Keratinocyte (primary cell): ENCODE results near the gene CIDEA. TPM values are rescaled to one million over a fixed set of nuclear protein-coding genes. Genes with fewer than 3 reads are reported as not detected.
"Not testable (repeated sequence)": the region's sequence is repeated elsewhere in the genome, so short reads cannot be mapped to it uniquely, and the experiment has no call there.

Experiments used
- DNase-seq: peaks from one replicate; pipeline ENCODE4 v3.0.0-alpha.2; 2011; ENCODE audit warnings: low read depth, missing footprints, low spot score
- FAIRE-seq: peaks from 2 replicates; lab custom pipeline; 2011; peaks lifted over from hg19 to GRCh38; lab: Jason Lieb, UNC
- H2AFZ ChIP-seq: 2 replicates; pipeline ENCODE4 v1.6.0; 2012; ENCODE audit warnings: low read length, control low read depth, inconsistent platforms; ENCODE audit not compliant: control insufficient read depth
- H3K27ac ChIP-seq: 2 replicates; pipeline ENCODE4 v1.5.1; 2011; ENCODE audit warnings: low read length; ENCODE audit not compliant: control insufficient read depth, insufficient read depth
- H3K27me3 ChIP-seq: 3 replicates; pipeline ENCODE4 v1.6.0; 2011; ENCODE audit warnings: low read length; ENCODE audit not compliant: control insufficient read depth, insufficient read depth; ENCODE audit errors: extremely low read depth
- H3K36me3 ChIP-seq, 2 experiments: 2 replicates in 1 of 2; 3 replicates in 1 of 2; pipeline ENCODE4 v1.5.1; 2011; ENCODE audit warnings: low read length in 2 of 2, mild to moderate bottlenecking in 1 of 2; ENCODE audit not compliant: control insufficient read depth in 2 of 2, insufficient read depth in 2 of 2; ENCODE audit errors: extremely low read depth in 1 of 2
- H3K4me1 ChIP-seq: 3 replicates; pipeline ENCODE4 v1.5.1; 2011; ENCODE audit warnings: low read length; ENCODE audit not compliant: control insufficient read depth, insufficient read depth; ENCODE audit errors: extremely low read depth
- H3K4me2 ChIP-seq: 3 replicates; pipeline ENCODE4 v1.6.0; 2011; ENCODE audit warnings: low read depth, low read length; ENCODE audit not compliant: control insufficient read depth, insufficient read depth; ENCODE audit errors: extremely low read depth
- H3K4me3 ChIP-seq, 3 experiments: fragments of 200-600 bp in 1 of 3; sonication (generic) in 1 of 3; 2 replicates in 2 of 3; 3 replicates in 1 of 3; pipeline ENCODE4 v1.5.1; 2011 to 2016; ENCODE audit warnings: low read length in 3 of 3, mild to moderate bottlenecking in 3 of 3, control low read depth in 2 of 3, inconsistent platforms in 1 of 3, low read depth in 1 of 3, mixed read lengths in 1 of 3, mixed run types in 1 of 3, moderate library complexity in 1 of 3; ENCODE audit not compliant: control insufficient read depth in 2 of 3, insufficient read depth in 2 of 3; ENCODE audit errors: extremely low read depth in 1 of 3
- H3K79me2 ChIP-seq: 2 replicates; pipeline ENCODE4 v1.6.0; 2012; ENCODE audit warnings: low read length; ENCODE audit not compliant: control insufficient read depth, insufficient read depth
- H3K9ac ChIP-seq: 3 replicates; pipeline ENCODE4 v1.6.0; 2011; ENCODE audit warnings: low read length; ENCODE audit not compliant: control insufficient read depth, insufficient read depth; ENCODE audit errors: extremely low read depth
- H3K9me1 ChIP-seq: 3 replicates; pipeline ENCODE4 v1.6.0; 2011; ENCODE audit warnings: low read length; ENCODE audit not compliant: control insufficient read depth, insufficient read depth; ENCODE audit errors: extremely low read depth
- H3K9me3 ChIP-seq: 2 replicates; pipeline ENCODE4 v1.5.1; 2012; ENCODE audit warnings: low read depth, low read length; ENCODE audit not compliant: control insufficient read depth
- H4K20me1 ChIP-seq: 3 replicates; pipeline ENCODE4 v1.6.0; 2011; ENCODE audit warnings: low read length; ENCODE audit not compliant: control insufficient read depth, insufficient read depth; ENCODE audit errors: extremely low read depth
- dilution Hi-C: fragments of 300-500 bp; cut with MboI; formaldehyde crosslinking; loops from one replicate; pipeline ENCODE4 v1.7.0; 2020; ENCODE audit warnings: low sequenced_read_pairs; ENCODE audit not compliant: extremely low pct_ligation_motif_present
- polyA plus RNA-seq, 5 experiments: library from polyadenylated mRNA; depleted of rRNA in 3 of 5; stranded (reverse) in 3 of 5; stranded (forward) in 1 of 5; unstranded in 1 of 5; fragments of >200 nt; gene quantifications; 1 replicate in 1 of 5; 2 replicates in 3 of 5; 3 replicates in 1 of 5; pipeline versions ENCODE4 v1.2.1 to v1.2.3, GENCODE V29; 2011 to 2012; ENCODE audit warnings: missing spikeins in 2 of 5, low read depth in 1 of 5, low replicate concordance in 1 of 5

Gene CIDEA
- polyA plus RNA-seq, 1 donor (not counting 4 experiments of a cell fraction or from before 2014, with no cell fraction given), result 1.2 TPM

DNA sequence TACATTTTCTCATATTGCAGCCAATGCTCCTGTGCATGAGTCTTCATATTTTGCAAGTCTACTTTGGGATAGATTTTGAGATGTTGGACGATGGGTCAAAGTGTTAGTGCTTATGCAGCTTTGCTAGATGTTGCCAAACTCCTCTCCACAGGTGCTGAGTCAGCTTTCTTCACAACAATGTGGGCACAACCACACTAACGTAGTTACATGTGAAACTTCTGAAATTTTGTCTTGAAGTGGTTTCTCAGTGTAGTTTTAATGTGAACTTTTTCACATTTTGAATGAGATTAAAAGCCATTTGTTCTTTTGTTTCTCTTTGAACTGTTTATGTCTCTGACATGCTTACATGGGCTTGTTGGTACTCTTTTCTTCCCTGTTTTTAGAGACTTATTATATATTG is 27.4 kb upstream of the CIDEA start:
- H3K9ac ChIP-seq, H3K4me3 ChIP-seq, H3K79me2 ChIP-seq, H2AFZ ChIP-seq, H3K9me3 ChIP-seq, H3K27ac ChIP-seq, H3K9me1 ChIP-seq, H3K36me3 ChIP-seq, DNase-seq, H3K4me2 ChIP-seq, dilution Hi-C loops, H4K20me1 ChIP-seq, H3K4me1 ChIP-seq, H3K27me3 ChIP-seq, FAIRE-seq: not testable (repeated sequence)

DNA sequence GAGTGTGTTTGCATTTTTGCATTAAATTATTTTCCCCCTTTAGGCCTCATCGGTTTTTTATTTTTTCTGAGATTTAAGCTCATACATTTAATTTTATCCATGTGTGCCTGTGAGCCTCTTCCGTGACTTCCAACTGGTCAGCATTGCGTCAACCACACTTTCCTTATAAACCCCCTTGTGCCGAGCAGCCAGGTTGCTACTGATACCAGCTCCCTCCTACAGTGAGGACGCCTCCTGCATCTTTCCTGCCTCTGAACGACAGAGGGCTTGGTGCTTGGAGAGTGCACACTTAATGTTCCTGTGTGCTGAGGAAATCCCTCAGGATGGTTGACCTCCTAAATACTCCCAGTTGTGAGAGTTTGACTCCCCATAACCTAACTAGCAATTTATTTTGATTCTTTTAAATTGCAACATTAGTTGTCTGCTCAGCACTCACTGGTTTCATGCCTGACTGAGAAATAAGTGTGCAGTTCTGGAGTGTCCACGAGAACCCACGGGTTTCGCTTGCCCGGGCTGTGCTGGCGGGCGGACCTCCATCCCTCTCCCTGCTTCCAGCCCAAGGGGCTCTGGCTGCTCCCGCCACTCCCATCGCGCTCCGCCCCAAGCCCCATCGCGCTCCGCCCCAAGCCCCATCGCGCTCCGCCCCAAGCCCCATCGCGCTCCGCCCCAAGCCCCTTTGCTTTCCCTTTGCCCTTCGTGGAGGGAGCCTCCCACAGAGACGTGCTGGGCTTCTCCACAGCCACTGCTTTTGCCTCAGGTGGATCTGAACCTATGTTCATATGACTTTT is 26.6 kb upstream of the CIDEA start:
- DNase-seq, H3K9ac ChIP-seq, H2AFZ ChIP-seq, H3K4me1 ChIP-seq, H3K9me1 ChIP-seq, H3K27ac ChIP-seq, H3K4me2 ChIP-seq, H3K36me3 ChIP-seq, H3K79me2 ChIP-seq, H3K27me3 ChIP-seq, H3K4me3 ChIP-seq, H4K20me1 ChIP-seq, H3K9me3 ChIP-seq, FAIRE-seq, dilution Hi-C loops: not testable (repeated sequence)

DNA sequence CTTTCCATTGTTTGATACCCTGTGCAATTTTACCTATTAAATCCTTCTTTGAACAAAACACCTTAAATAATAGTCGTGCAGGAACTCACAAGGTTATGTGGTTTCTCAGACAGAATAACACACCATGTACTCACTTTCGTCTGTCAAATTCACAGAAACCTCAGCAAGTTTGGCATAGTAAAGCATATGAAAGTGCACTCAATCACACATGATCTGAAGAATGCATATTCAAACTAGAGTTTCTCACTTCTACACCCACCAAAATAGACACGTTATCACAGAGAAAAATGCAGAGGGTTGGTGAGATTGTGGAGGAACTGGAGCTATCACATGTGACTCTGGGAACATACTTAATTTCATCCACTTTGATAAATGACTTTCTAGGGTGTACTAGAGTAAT is 25.9 kb upstream of the CIDEA start:
- H3K27me3 ChIP-seq, H3K27ac ChIP-seq, H3K9me3 ChIP-seq, H3K4me3 ChIP-seq, H3K4me2 ChIP-seq, H2AFZ ChIP-seq, H3K36me3 ChIP-seq, H4K20me1 ChIP-seq, H3K9me1 ChIP-seq, FAIRE-seq, H3K79me2 ChIP-seq, dilution Hi-C loops, H3K9ac ChIP-seq, DNase-seq, H3K4me1 ChIP-seq: not testable (repeated sequence)

DNA sequence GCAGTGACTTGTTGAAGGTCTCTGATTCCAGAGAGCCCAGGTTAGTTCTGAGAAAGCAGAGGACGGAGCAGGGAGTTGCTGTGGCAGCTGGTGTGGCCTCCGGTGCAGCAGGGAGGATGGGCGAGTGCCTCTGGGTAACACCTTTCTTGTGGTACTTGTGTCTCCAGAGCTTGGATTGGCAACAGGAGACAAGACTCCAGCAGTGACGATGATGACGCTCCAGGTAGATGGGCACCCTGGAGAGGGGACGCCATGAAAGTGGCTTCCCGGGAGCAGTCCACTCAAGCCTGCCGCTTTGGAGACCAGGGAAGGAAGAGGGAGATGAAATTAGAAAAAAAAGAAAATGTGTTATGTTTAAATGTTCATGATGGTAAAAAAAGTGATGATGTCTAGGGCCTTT is 23.6 kb upstream of the CIDEA start:
- H3K27ac ChIP-seq, H3K4me2 ChIP-seq, FAIRE-seq, H3K4me3 ChIP-seq, H3K79me2 ChIP-seq, H3K36me3 ChIP-seq, H3K27me3 ChIP-seq, dilution Hi-C loops, H2AFZ ChIP-seq, H3K9me1 ChIP-seq, H3K4me1 ChIP-seq, H3K9ac ChIP-seq, H3K9me3 ChIP-seq, H4K20me1 ChIP-seq, DNase-seq: not testable (repeated sequence)
